HG03066 (cell line): ENCODE data around the gene CRHBP.

ENCODE experiments used
- ATAC-seq: cut with Tn5 transposase; IDR thresholded peaks from one replicate; pipeline ENCODE4 v1.9.1; 2021; ENCODE audit warnings: low read depth; ENCODE audit not compliant: unreplicated experiment

Gene CRHBP

DNA sequence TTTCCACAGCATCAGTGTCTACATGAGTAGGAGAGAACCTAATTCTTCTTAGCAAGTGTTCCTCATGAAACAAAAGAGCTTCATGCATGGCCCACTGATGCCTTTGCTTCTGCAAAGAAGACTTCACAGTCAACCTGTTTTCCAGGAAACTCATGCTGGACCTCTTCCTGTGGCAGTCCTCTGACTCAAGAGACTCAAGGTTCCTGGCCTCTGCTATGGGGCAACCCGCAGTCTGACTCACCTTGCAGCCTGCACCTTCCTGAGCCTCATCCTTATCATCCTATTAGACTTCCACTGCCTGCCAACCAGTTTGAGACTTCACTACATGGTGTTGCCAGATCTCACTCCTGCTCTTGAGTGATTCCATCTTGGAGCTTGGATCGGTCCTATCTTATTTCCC is 59.8 kb downstream of the CRHBP start:
- ATAC-seq: no peak

DNA sequence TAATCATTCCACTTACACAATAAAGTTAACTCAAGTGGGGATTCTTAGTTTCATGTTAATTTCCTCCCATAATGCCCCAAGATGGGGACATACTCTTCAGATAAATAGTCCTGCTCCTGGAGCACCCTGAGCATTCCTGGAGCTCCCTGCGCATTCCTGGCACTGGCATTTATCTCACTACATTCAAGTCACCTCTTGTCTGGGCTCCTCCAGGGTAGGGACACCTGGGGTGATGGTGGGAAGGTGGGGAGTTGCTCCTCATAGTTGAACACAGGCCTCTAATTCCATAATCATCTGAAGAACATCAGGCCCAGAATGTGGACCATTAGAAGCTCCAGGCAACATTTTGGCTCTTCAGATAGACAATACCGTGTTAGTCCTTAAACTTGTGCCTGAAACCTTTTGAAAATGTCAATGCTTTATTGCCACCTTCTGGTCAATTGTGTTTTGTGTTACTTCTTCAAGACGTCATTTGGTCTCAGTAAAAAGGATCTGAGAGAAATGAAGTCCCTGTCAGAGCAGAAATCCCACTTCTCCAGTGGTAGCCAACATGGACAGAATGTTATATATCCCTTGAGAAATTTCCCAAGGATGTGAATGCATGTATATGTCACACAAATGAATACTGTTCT is 63.2 kb downstream of the CRHBP start:
- ATAC-seq: no peak

DNA sequence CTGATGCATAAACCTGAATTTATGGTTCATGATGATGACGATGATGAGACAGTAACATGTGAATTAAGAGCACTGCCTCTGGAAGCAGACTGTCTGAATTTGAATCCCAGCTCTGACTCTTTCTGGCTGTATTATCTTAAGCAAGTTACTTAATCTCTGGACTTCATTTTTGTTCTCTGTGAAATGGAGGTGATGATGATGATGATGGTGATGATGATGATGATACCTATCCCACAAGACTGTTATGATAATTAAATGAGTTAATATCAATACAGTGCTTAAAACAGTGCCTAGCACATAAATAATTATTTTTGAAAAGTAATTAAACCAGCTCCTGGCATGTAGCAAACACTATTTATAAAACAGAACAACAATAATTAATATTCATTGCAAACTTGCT is 64.1 kb downstream of the CRHBP start:
- ATAC-seq: no peak

GRCh38 chr5:77017668-77018067 is 64.8 kb downstream of the CRHBP start:
- ATAC-seq: no peak
